Neuronal stem cell (in vitro differentiated cells): ENCODE measurements around the gene UBQLN4.

ENCODE experiments used
- DNase-seq: peaks from one replicate; pipeline ENCODE4 v3.0.0-alpha.2; 2013; ENCODE audit warnings: low spot score
- H2AFZ ChIP-seq: one replicate; pipeline ENCODE4 v1.6.1; 2013; ENCODE audit warnings: mild to moderate bottlenecking, low read length, inconsistent platforms
- H2AK5ac ChIP-seq: 2 replicates; pipeline ENCODE4 v1.6.1; 2013; ENCODE audit warnings: low read depth, mild to moderate bottlenecking, inconsistent platforms, low read length, moderate library complexity, mixed read lengths
- H2BK120ac ChIP-seq: 2 replicates; pipeline ENCODE4 v1.6.1; 2013; ENCODE audit warnings: low read depth, mild to moderate bottlenecking, inconsistent platforms, low read length, moderate library complexity, mixed read lengths
- H2BK12ac ChIP-seq: one replicate; pipeline ENCODE4 v1.6.1; 2013; ENCODE audit warnings: low read length, inconsistent platforms
- H2BK15ac ChIP-seq: 2 replicates; pipeline ENCODE4 v1.6.1; 2013; ENCODE audit warnings: mild to moderate bottlenecking, low read length, inconsistent platforms, mixed read lengths
- H2BK5ac ChIP-seq: one replicate; pipeline ENCODE4 v1.6.1; 2013; ENCODE audit warnings: inconsistent platforms, mild to moderate bottlenecking, low read length, moderate library complexity
- H3K14ac ChIP-seq: one replicate; pipeline ENCODE4 v1.6.1; 2013; ENCODE audit warnings: low read length, inconsistent platforms
- H3K18ac ChIP-seq: 2 replicates; pipeline ENCODE4 v1.6.1; 2013; ENCODE audit warnings: low read length, inconsistent platforms
- H3K23ac ChIP-seq: 2 replicates; pipeline ENCODE4 v1.6.1; 2013; ENCODE audit warnings: low read depth, mild to moderate bottlenecking, mixed read lengths, low read length, inconsistent platforms; ENCODE audit not compliant: poor library complexity
- H3K27ac ChIP-seq: replicated peaks from 3 replicates; pipeline ENCODE4 v1.5.1; 2013; ENCODE audit warnings: low read length, inconsistent platforms
- H3K27me3 ChIP-seq, 3 experiments: 2 replicates each; pipeline ENCODE4 v1.6.1; 2013; ENCODE audit warnings: low read length in 3 of 3, mild to moderate bottlenecking in 2 of 3, inconsistent platforms in 1 of 3, low read depth in 1 of 3, mixed read lengths in 1 of 3, moderate library complexity in 1 of 3; ENCODE audit not compliant: control insufficient read depth in 3 of 3, insufficient read depth in 3 of 3
- H3K36me3 ChIP-seq, 2 donors: replicated peaks in 1 of 2; 2 replicates each; pipeline ENCODE4 v1.6.1; 2013; ENCODE audit warnings: low read length in 2 of 2; ENCODE audit not compliant: control insufficient read depth in 2 of 2, insufficient read depth in 2 of 2
- H3K4ac ChIP-seq: 2 replicates; pipeline ENCODE4 v1.6.1; 2013; ENCODE audit warnings: inconsistent platforms, mild to moderate bottlenecking, low read length, moderate library complexity
- H3K4me1 ChIP-seq, 2 donors: 1 replicate in 1 of 2; 2 replicates in 1 of 2; pipeline ENCODE4 v1.6.1; 2013; ENCODE audit warnings: low read length in 2 of 2, low read depth in 1 of 2; ENCODE audit not compliant: control insufficient read depth in 2 of 2, insufficient read depth in 1 of 2
- H3K4me2 ChIP-seq: one replicate; pipeline ENCODE4 v1.6.1; 2013; ENCODE audit warnings: mild to moderate bottlenecking, low read length, inconsistent platforms; ENCODE audit not compliant: insufficient read depth, poor library complexity, severe bottlenecking
- H3K4me3 ChIP-seq, 2 donors: 2 replicates each; pipeline ENCODE4 v1.5.1; 2013; ENCODE audit warnings: low read length in 2 of 2, mild to moderate bottlenecking in 2 of 2, inconsistent platforms in 1 of 2, moderate library complexity in 1 of 2
- H3K79me1 ChIP-seq: one replicate; pipeline ENCODE4 v1.6.1; 2013; ENCODE audit warnings: low read depth, mild to moderate bottlenecking, inconsistent platforms, low read length, moderate library complexity
- H3K9ac ChIP-seq: one replicate; pipeline ENCODE4 v1.6.1; 2013; ENCODE audit warnings: mild to moderate bottlenecking, low read depth, low read length, inconsistent platforms; ENCODE audit not compliant: poor library complexity
- H3K9me3 ChIP-seq, 2 donors: replicated peaks in 1 of 2; 2 replicates each; pipeline versions ENCODE3 to v1.6.1; 2013; ENCODE audit warnings: low read length in 2 of 2, mild to moderate bottlenecking in 2 of 2, inconsistent platforms in 1 of 2, low read depth in 1 of 2, mixed read lengths in 1 of 2, moderate library complexity in 1 of 2; ENCODE audit not compliant: control insufficient read depth in 2 of 2, insufficient read depth in 1 of 2
- H4K8ac ChIP-seq: one replicate; pipeline ENCODE4 v1.6.1; 2013; ENCODE audit warnings: low read depth, mild to moderate bottlenecking, inconsistent platforms, low read length, moderate library complexity
- H4K91ac ChIP-seq: one replicate; pipeline ENCODE4 v1.6.1; 2013; ENCODE audit warnings: low read length, low read depth, mild to moderate bottlenecking, inconsistent platforms; ENCODE audit not compliant: poor library complexity
- WGBS, 2 donors: extraction: QIAGEN DNeasy Blood & Tissue Kit; methylation state at CpG; one replicate each; pipeline ENCODE4 v1.1.7; 2013; ENCODE audit warnings: missing lambda C conversion rate in 2 of 2, mixed read lengths in 1 of 2; ENCODE audit not compliant: insufficient read length in 2 of 2, insufficient replicate concordance in 1 of 2; ENCODE audit errors: extremely low coverage in 2 of 2; 5-methylcytosine and 5-hydroxymethylcytosine counted together

The UBQLN4 gene

GRCh38 chr1:156019946-156020292 lies 33.7 kb downstream of the UBQLN4 start:
- no peak overlapping the region for H3K14ac ChIP-seq
- H4K91ac ChIP-seq: no peak overlapping the region
- H4K8ac ChIP-seq: no peak overlapping the region
- peak overlapping the region; percentile 89 to 91 for H3K4me3 ChIP-seq
- no peak overlapping the region for H3K4ac ChIP-seq
- WGBS, 2 donors: no CpG with 5 or more reads among the region's 8 CpGs
- no peak overlapping the region for H3K27ac ChIP-seq
- H2AK5ac ChIP-seq: peak overlapping the region; percentile 93
- H2BK5ac ChIP-seq: peak overlapping the region; percentile 78
- peaks cover 0 to 6% of the 10 kb centered on the region in 2 donors for H3K9me3 ChIP-seq
- DNase-seq: no peak
- H3K9ac ChIP-seq: peak overlapping the region; percentile 99
- H3K4me2 ChIP-seq: peak overlapping the region; percentile 89
- H3K79me1 ChIP-seq: peaks cover 6% of the 10 kb centered on the region
- H2BK15ac ChIP-seq: no peak overlapping the region
- peaks cover 13 to 48% of the 10 kb centered on the region in 2 donors for H3K36me3 ChIP-seq
- peaks cover 4 to 6% of the 10 kb centered on the region in 2 donors for H3K4me1 ChIP-seq
- H2BK12ac ChIP-seq: no peak overlapping the region
- H2AFZ ChIP-seq: no peak overlapping the region
- H3K18ac ChIP-seq: no peak overlapping the region
- no peaks in the 10 kb centered on the region for H3K27me3 ChIP-seq
- no peak overlapping the region for H3K23ac ChIP-seq
- H2BK120ac ChIP-seq: no peak overlapping the region

DNA sequence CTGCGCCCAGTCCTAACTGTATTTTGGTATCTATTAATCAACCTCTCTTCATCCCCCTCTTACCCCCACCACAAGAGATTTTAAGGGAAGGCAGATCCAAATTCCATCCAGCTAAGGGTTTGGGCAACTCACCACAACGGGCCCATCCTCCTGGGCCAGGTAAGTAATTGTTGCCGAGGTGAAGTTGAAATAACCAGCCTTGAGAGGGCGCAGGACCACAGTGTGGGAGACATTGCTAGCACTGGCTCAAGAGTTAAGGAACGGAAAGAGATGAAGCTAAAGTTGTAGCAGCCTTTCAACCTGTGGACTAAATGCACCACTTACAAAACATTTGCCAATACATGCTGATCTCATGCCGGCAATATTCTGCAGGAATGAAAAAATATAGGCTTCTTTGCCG lies 38.8 kb downstream of the UBQLN4 start:
- no CpG with 5 or more reads among the region's 7 CpGs for WGBS, 2 donors
- no peak overlapping the region for H3K4me3 ChIP-seq
- H3K18ac ChIP-seq: no peak overlapping the region
- H3K4ac ChIP-seq: no peak overlapping the region
- no peak for DNase-seq
- no peak overlapping the region for H4K8ac ChIP-seq
- H2AK5ac ChIP-seq: no peak overlapping the region
- peaks cover 33 to 97% of the 10 kb centered on the region in 2 donors for H3K36me3 ChIP-seq
- H3K27ac ChIP-seq: no peak overlapping the region
- H3K23ac ChIP-seq: no peak overlapping the region
- no peak overlapping the region for H2BK120ac ChIP-seq
- H4K91ac ChIP-seq: no peak overlapping the region
- no peak overlapping the region for H3K14ac ChIP-seq
- H3K9me3 ChIP-seq: peaks cover 0 to 6% of the 10 kb centered on the region in 2 donors
- H3K79me1 ChIP-seq: peaks cover 1% of the 10 kb centered on the region
- H3K4me2 ChIP-seq: no peak overlapping the region
- no peak overlapping the region for H2BK5ac ChIP-seq
- no peak overlapping the region for H2AFZ ChIP-seq
- H3K27me3 ChIP-seq: no peaks in the 10 kb centered on the region
- no peak overlapping the region for H2BK12ac ChIP-seq
- H3K9ac ChIP-seq: no peak overlapping the region
- H3K4me1 ChIP-seq: peaks cover 4 to 5% of the 10 kb centered on the region in 2 donors
- no peak overlapping the region for H2BK15ac ChIP-seq

- H3K23ac ChIP-seq: no peak overlapping the region
- no peak overlapping the region for H3K18ac ChIP-seq
- H2AK5ac ChIP-seq: no peak overlapping the region
- H3K4ac ChIP-seq: no peak overlapping the region
- H3K36me3 ChIP-seq: peaks cover 31 to 90% of the 10 kb centered on the region in 2 donors
- H2AFZ ChIP-seq: no peak overlapping the region
- no peak overlapping the region for H4K8ac ChIP-seq
- DNase-seq: no peak
- no CpG with 5 or more reads among the region's 4 CpGs for WGBS, 2 donors
- H3K4me3 ChIP-seq: no peak overlapping the region
- no peak overlapping the region for H4K91ac ChIP-seq
- no peak overlapping the region for H2BK12ac ChIP-seq
- H2BK5ac ChIP-seq: no peak overlapping the region
- peaks cover 8 to 15% of the 10 kb centered on the region in 2 donors for H3K4me1 ChIP-seq
- no peaks in the 10 kb centered on the region for H3K79me1 ChIP-seq
- H3K9me3 ChIP-seq: peaks cover 0 to 4% of the 10 kb centered on the region in 2 donors
- H3K9ac ChIP-seq: no peak overlapping the region
- H2BK120ac ChIP-seq: no peak overlapping the region
- no peaks in the 10 kb centered on the region for H3K27me3 ChIP-seq
- no peak overlapping the region for H3K27ac ChIP-seq
- no peak overlapping the region for H2BK15ac ChIP-seq
- no peak overlapping the region for H3K14ac ChIP-seq
- H3K4me2 ChIP-seq: no peak overlapping the region
Observed at GRCh38 chr1:156012051-156012817, 41.4 kb downstream of the UBQLN4 start.

GRCh38 chr1:156009404-156009803 lies 44.2 kb downstream of the UBQLN4 start:
- no CpG with 5 or more reads among the region's 3 CpGs for WGBS, 2 donors
- H3K36me3 ChIP-seq: peaks cover 21 to 72% of the 10 kb centered on the region in 2 donors

More at GRCh38 chr1:156009404-156009803, 44.2 kb downstream of the UBQLN4 start:
- Histone ChIP-seq H4K8ac (no peak overlapping the region), H3K23ac (no peak overlapping the region), H3K18ac (no peak overlapping the region), H3K4me2 (peak overlapping the region; percentile 29), H4K91ac (no peak overlapping the region), H3K27ac (peak overlapping the region; percentile 81), H3K27me3 (no peaks in the 10 kb centered on the region), H2BK15ac (no peak overlapping the region), H3K79me1 (no peaks in the 10 kb centered on the region), H2AFZ (no peak overlapping the region), H2AK5ac (no peak overlapping the region), H3K9ac (no peak overlapping the region), H2BK12ac (no peak overlapping the region), H3K4me3 (no peak overlapping the region), H2BK5ac (no peak overlapping the region), H2BK120ac (no peak overlapping the region), H3K4ac (no peak overlapping the region), H3K4me1 (peaks cover 8 to 21% of the 10 kb centered on the region in 2 donors), H3K14ac (no peak overlapping the region), H3K9me3 (no peaks in the 10 kb centered on the region)
- peak; percentile 72 for DNase-seq
